Nephron (organoid): ENCODE measurements around the gene SCNM1.

Source experiments
- H3K27ac Mint-ChIP-seq, 3 experiments: 2 replicates each; pipeline ENCODE4 v1.8.0; 2020; ENCODE audit warnings: mixed read lengths in 3 of 3, mild to moderate bottlenecking in 2 of 3, moderate library complexity in 1 of 3
- H3K27me3 Mint-ChIP-seq: 2 replicates; pipeline ENCODE4 v1.8.0; 2021; ENCODE audit warnings: low read depth, mild to moderate bottlenecking, moderate library complexity, mixed read lengths
- H3K36me3 Mint-ChIP-seq: 2 replicates; pipeline ENCODE4 v1.8.0; 2020; ENCODE audit warnings: low read depth, mixed read lengths
- H3K4me1 Mint-ChIP-seq: 2 replicates; pipeline ENCODE4 v1.8.0; 2020; ENCODE audit warnings: mixed read lengths
- H3K4me3 Mint-ChIP-seq, 3 experiments: 2 replicates each; pipeline ENCODE4 v1.8.0; 2020; ENCODE audit warnings: mild to moderate bottlenecking in 3 of 3, mixed read lengths in 3 of 3, moderate library complexity in 2 of 3
- H3K9me3 Mint-ChIP-seq: 2 replicates; pipeline ENCODE4 v1.8.0; 2020; ENCODE audit warnings: mixed read lengths
- TF ChIP-seq, protein P1 (sequence below), 3 experiments: fragments of 200-600 bp; sonication (generic); IDR thresholded peaks; one replicate each; pipeline ENCODE4 v1.5.0; 2021; ENCODE audit warnings: antibody characterized with exemption in 3 of 3; ENCODE audit not compliant: unreplicated experiment in 3 of 3

The SCNM1 gene

DNA sequence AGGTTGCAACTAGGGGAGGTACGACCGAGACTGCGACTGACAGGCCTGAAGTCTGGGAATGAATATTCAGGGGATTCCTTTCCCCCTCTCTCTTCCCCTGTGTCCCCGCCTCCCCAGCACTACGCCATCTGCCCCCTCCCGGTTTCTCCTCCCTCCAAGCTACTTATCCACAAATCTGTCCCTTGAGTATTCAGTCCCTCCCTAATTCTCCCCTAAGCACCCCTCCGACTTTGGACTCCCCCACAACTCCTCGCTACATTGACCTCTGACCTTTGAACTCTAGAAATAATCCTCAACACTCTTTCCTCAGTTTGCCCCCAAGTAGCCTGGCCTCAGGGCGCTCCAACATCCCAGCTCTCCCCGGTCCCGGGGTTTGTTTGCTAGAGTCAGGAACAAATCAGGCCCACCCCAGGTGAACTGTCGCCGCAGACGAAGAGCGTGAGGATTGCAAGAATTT is 635 bp upstream of the SCNM1 start:
- Mint-ChIP-seq H3K27me3 (no peaks in the 10 kb centered on the region), H3K4me1 (peaks cover 18% of the 10 kb centered on the region), H3K4me3 (peak overlapping the region; percentile 94 to 97 (median 95)), H3K9me3 (no peaks in the 10 kb centered on the region), H3K36me3 (peaks cover 28% of the 10 kb centered on the region), H3K27ac (peak overlapping the region; percentile 97 to 99 (median 98))
- TF ChIP-seq, protein P1, sequence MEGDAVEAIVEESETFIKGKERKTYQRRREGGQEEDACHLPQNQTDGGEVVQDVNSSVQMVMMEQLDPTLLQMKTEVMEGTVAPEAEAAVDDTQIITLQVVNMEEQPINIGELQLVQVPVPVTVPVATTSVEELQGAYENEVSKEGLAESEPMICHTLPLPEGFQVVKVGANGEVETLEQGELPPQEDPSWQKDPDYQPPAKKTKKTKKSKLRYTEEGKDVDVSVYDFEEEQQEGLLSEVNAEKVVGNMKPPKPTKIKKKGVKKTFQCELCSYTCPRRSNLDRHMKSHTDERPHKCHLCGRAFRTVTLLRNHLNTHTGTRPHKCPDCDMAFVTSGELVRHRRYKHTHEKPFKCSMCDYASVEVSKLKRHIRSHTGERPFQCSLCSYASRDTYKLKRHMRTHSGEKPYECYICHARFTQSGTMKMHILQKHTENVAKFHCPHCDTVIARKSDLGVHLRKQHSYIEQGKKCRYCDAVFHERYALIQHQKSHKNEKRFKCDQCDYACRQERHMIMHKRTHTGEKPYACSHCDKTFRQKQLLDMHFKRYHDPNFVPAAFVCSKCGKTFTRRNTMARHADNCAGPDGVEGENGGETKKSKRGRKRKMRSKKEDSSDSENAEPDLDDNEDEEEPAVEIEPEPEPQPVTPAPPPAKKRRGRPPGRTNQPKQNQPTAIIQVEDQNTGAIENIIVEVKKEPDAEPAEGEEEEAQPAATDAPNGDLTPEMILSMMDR (IDR thresholded peaks at IDR 0.05; ENCODE audit: unreplicated experiment in 3 of 3) = no peak

DNA sequence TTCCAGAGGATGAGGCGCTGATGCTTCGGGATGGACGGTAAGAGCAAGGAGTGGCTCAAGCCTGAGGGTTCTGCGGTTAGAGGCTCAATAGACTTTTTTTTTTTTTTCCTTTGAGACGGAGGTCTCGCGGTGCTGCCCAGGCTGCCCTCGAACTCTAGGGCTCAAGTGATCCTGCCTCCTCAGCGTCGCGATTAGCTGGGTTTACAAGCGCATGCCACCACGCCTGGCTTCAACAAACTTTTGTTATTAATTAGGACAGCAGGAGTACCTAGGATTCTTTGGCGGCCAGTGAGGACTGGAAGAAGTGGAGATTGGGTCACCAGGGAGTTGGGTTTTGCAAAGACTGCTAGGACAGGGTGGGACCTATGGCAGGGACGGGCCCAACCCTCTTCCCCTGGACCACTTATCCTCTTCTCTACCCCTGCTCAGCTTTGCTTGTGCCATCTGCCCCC is 587 bp downstream of the SCNM1 start:
- H3K27me3 Mint-ChIP-seq = no peaks in the 10 kb centered on the region
- TF ChIP-seq, protein P1 (IDR thresholded peaks at IDR 0.05; ENCODE audit: unreplicated experiment in 3 of 3) = no peak
- H3K36me3 Mint-ChIP-seq = peaks cover 27% of the 10 kb centered on the region
- H3K4me1 Mint-ChIP-seq = peaks cover 18% of the 10 kb centered on the region
- peak overlapping the region; percentile 97 to 99 (median 98) for H3K27ac Mint-ChIP-seq
- H3K4me3 Mint-ChIP-seq = peak overlapping the region; percentile 94 to 97 (median 95)
- no peaks in the 10 kb centered on the region for H3K9me3 Mint-ChIP-seq

DNA sequence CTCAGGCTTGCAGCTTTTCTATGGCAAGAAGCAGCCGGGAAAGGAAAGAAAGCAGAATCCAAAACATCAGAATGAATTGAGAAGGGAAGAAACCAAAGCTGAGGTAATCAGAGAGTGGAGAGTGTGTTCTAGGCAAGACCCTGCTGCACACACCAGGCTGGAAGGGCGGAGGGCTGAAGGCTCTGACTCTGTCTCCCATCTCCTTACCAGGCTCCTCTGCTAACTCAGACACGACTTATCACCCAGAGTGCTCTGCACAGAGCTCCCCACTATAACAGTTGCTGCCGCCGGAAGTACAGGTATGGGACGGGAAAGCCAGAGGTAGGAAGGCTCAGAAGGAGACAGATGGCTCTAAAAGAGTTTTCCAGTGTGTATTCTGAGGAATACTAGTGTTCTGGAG is 1.2 kb downstream of the SCNM1 start:
- H3K4me3 Mint-ChIP-seq = peak overlapping the region; percentile 94 to 97 (median 95)
- H3K4me1 Mint-ChIP-seq = peaks cover 18% of the 10 kb centered on the region
- peak overlapping the region in 1 of 3 experiments; percentile 99 for H3K27ac Mint-ChIP-seq
- H3K36me3 Mint-ChIP-seq = peaks cover 25% of the 10 kb centered on the region
- no peaks in the 10 kb centered on the region for H3K9me3 Mint-ChIP-seq
- TF ChIP-seq, protein P1 (IDR thresholded peaks at IDR 0.05; ENCODE audit: unreplicated experiment in 3 of 3) = no peak
- H3K27me3 Mint-ChIP-seq = no peaks in the 10 kb centered on the region

- TF ChIP-seq, protein P1 (IDR thresholded peaks at IDR 0.05; ENCODE audit: unreplicated experiment in 3 of 3) = no peak
- no peaks in the 10 kb centered on the region for H3K27me3 Mint-ChIP-seq
- H3K4me1 Mint-ChIP-seq = peaks cover 10% of the 10 kb centered on the region
- H3K36me3 Mint-ChIP-seq = peaks cover 42% of the 10 kb centered on the region
- no peak overlapping the region for H3K4me3 Mint-ChIP-seq
- no peaks in the 10 kb centered on the region for H3K9me3 Mint-ChIP-seq
- no peak overlapping the region for H3K27ac Mint-ChIP-seq
These were observed 5.2 kb downstream of the SCNM1 start for GRCh38 chr1:151171190-151171589.

DNA sequence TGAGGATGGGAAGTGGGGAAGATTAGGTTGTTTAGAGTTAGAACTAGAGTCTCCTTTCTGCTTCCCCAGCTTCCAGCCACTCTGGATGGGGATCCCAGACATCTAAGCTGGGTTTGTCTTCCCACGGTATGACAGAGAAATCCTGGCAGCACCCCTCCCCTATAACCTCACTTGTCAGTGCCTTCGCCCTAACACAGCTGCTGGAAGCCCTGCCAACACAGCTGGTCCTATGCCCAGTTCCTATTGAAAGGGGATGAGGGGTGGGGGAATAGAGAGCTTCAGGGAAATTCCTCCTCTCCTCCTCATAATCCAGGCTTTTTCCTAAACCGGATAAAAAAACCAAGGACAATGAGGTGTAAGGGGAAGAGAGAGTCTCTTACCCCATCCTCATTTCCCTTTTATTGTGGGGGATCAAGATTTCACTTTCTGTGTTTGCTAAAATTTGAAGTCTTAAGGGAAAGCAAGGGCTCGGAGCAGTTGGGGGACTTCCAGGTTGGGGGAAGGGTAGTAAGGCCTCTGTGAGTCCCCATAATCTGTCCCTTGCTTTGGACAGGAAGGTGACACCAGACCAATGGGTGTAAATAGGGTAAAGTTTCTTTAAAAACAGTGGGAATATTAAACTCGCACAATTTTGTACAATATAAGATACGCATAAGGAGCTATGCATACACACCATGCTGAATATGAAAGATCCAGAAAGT is 9.2 kb downstream of the SCNM1 start:
- H3K36me3 Mint-ChIP-seq = peaks cover 65% of the 10 kb centered on the region
- no peak overlapping the region for H3K4me3 Mint-ChIP-seq
- no peak overlapping the region for H3K27ac Mint-ChIP-seq
- H3K4me1 Mint-ChIP-seq = peaks cover 10% of the 10 kb centered on the region
- no peaks in the 10 kb centered on the region for H3K27me3 Mint-ChIP-seq
- TF ChIP-seq, protein P1 (IDR thresholded peaks at IDR 0.05; ENCODE audit: unreplicated experiment in 3 of 3) = no peak
- H3K9me3 Mint-ChIP-seq = no peaks in the 10 kb centered on the region

GRCh38 chr1:151175863-151176262 is 9.9 kb downstream of the SCNM1 start, which contains the start of gene TMOD4:
Gene TMOD4, minus strand, starts transcription at chr1:151175981. Its CDS starts 1,106 bp downstream, at chr1:151174875.
- peak within 1 kb of the TSS in 1 of 3 experiments; percentile 33 for H3K27ac Mint-ChIP-seq
- TF ChIP-seq, protein P1 (IDR thresholded peaks at IDR 0.05; ENCODE audit: unreplicated experiment in 3 of 3) = peak; percentile 32 to 48 (median 40)
- no peak within 1 kb of the TSS for H3K4me3 Mint-ChIP-seq
- H3K36me3 Mint-ChIP-seq = peaks cover 68% of the 10 kb centered on the region
- peaks cover 10% of the 10 kb centered on the region for H3K4me1 Mint-ChIP-seq
- no peaks in the 10 kb centered on the region for H3K27me3 Mint-ChIP-seq
- H3K9me3 Mint-ChIP-seq = no peaks in the 10 kb centered on the region
